Left lung (tissue), 10 donors: ENCODE results near the gene AKAP8. TPM values are rescaled to one million over a fixed set of nuclear protein-coding genes. Genes with fewer than 3 reads are reported as not detected.

Source experiments
- ATAC-seq: fragments of 200-7000 bp; cut with Tn5 transposase; one replicate; pipeline ENCODE4 v1.9.1; 2020; ENCODE audit warnings: moderate library complexity
- DNase-seq, 4 donors: peaks; one replicate each; pipeline ENCODE4 v3.0.0-alpha.2; 2013 to 2020
- H3K27ac ChIP-seq, 2 donors: fragments of 200-600 bp; sonication (generic) in 1 of 2; one replicate each; pipeline versions ENCODE4 v1.5.0 to v1.8.0; 2020 to 2021
- H3K27me3 ChIP-seq, 2 donors: fragments of 200-600 bp; sonication (generic) in 1 of 2; one replicate each; pipeline versions ENCODE4 v1.5.0 to v1.8.0; 2020 to 2021
- H3K36me3 ChIP-seq, 2 donors: fragments of 200-600 bp; sonication (generic) in 1 of 2; one replicate each; pipeline versions ENCODE4 v1.5.0 to v1.8.0; 2020 to 2021
- H3K4me1 ChIP-seq, 2 donors: fragments of 200-600 bp; one replicate each; pipeline ENCODE4 v1.8.0; 2021
- H3K4me3 ChIP-seq, 2 donors: fragments of 200-600 bp; sonication (generic) in 1 of 2; one replicate each; pipeline versions ENCODE4 v1.5.0 to v1.8.0; 2020 to 2021; ENCODE audit warnings: mild to moderate bottlenecking in 1 of 2
- H3K9me3 ChIP-seq, 2 donors: fragments of 200-600 bp; sonication (generic) in 1 of 2; one replicate each; pipeline versions ENCODE4 v1.5.0 to v1.8.0; 2020 to 2021
- CTCF ChIP-seq, 2 donors: fragments of 200-600 bp; sonication (generic) in 1 of 2; IDR thresholded peaks; one replicate each; pipeline versions ENCODE4 v1.5.0 to v1.8.0; 2021; ENCODE audit warnings: antibody characterized with exemption in 2 of 2
- intact Hi-C, 2 donors: fragments of 100-400 bp; cut with DNase I; formaldehyde crosslinking; loops; one replicate each; pipeline versions ENCODE4 v1.11.2 to v1.14.2; 2022
- polyA plus RNA-seq, 6 donors: library from polyadenylated mRNA; unstranded; fragments of 120-200 nt; gene quantifications; one replicate each; pipeline ENCODE4 v1.2.1, GENCODE V29; 2013; ENCODE audit not compliant: insufficient read length in 6 of 6
- total RNA-seq, 2 donors: library from RNA; stranded (reverse); fragmentation: NEBNext Ultra II Directional; extraction: Animal tissue kit (Norgen Biotek cat#: 25700); gene quantifications; one replicate each; pipeline ENCODE4 v1.2.1, GENCODE V29; 2021
- donor health status: DM: no; HTN: yes; CAD: no.
- donor health status: DM: no; HTN: no; CAD: no.

Gene AKAP8
- total and polyA plus RNA-seq, 8 donors: 19.5 to 36.8 (median 31.4) TPM

GRCh38 chr19:15381429-15381828 is 1.8 kb upstream of the AKAP8 start:
- intact Hi-C loops: no loop called here

GRCh38 chr19:15379999-15380647 is 536 bp upstream of the AKAP8 start:
- no peak for TF ChIP-seq CTCF (IDR thresholded peaks at IDR 0.05)
- peak in 2 of 4 donors; percentile 33 to 73 for DNase-seq
- peaks cover 0 to 1% of the 10 kb centered on the region in 2 donors for H3K36me3 ChIP-seq
- ATAC-seq: peak; percentile 40
- no peaks in the 10 kb centered on the region for H3K9me3 ChIP-seq
- H3K4me3 ChIP-seq: peak overlapping the region; percentile 75 to 99
- intact Hi-C loops: no loop called here
- H3K27me3 ChIP-seq: no peaks in the 10 kb centered on the region
- H3K27ac ChIP-seq: peak overlapping the region; percentile 96 to 97
- H3K4me1 ChIP-seq: peaks cover 3 to 34% of the 10 kb centered on the region in 2 donors

More at GRCh38 chr19:15381429-15381828, 1.8 kb upstream of the AKAP8 start:
- no peak for TF ChIP-seq CTCF (IDR thresholded peaks at IDR 0.05)
- DNase-seq (no peak), ATAC-seq (no peak)
- H3K27ac ChIP-seq: no peak overlapping the region
- H3K4me1 ChIP-seq: peaks cover 3 to 27% of the 10 kb centered on the region in 2 donors
- peaks cover 0 to 9% of the 10 kb centered on the region in 2 donors for H3K36me3 ChIP-seq
- no peaks in the 10 kb centered on the region for H3K27me3 ChIP-seq
- no peak overlapping the region for H3K4me3 ChIP-seq
- no peaks in the 10 kb centered on the region for H3K9me3 ChIP-seq

- Histone ChIP-seq H3K4me1 (peaks cover 3 to 41% of the 10 kb centered on the region in 2 donors), H3K4me3 (peak overlapping the region; percentile 75 to 99), H3K9me3 (no peaks in the 10 kb centered on the region), H3K27me3 (no peaks in the 10 kb centered on the region), H3K27ac (peak overlapping the region; percentile 96 to 97), H3K36me3 (peaks cover 0 to 16% of the 10 kb centered on the region in 2 donors)
- ATAC-seq (peak; percentile 37), DNase-seq (peak; percentile 24 to 85 (median 44))
- intact Hi-C loops: no loop called here
- no peak for TF ChIP-seq CTCF (IDR thresholded peaks at IDR 0.05)
Observed at GRCh38 chr19:15378534-15379082, 979 bp downstream of the AKAP8 start.

- intact Hi-C loops: no loop called here
- Histone ChIP-seq H3K36me3 (peaks cover 0 to 53% of the 10 kb centered on the region in 2 donors), H3K4me1 (peaks cover 3 to 32% of the 10 kb centered on the region in 2 donors), H3K4me3 (no peak overlapping the region), H3K27ac (peak overlapping the region in 1 of 2 donors; percentile 33), H3K27me3 (no peaks in the 10 kb centered on the region), H3K9me3 (no peaks in the 10 kb centered on the region)
- TF ChIP-seq CTCF (IDR thresholded peaks at IDR 0.05): no peak
- DNase-seq (peak in 1 of 4 donors; percentile 64), ATAC-seq (no peak)
Observed at GRCh38 chr19:15374796-15375440, 4.7 kb downstream of the AKAP8 start.

- Histone ChIP-seq H3K4me1 (peaks cover 3 to 32% of the 10 kb centered on the region in 2 donors), H3K27ac (peak overlapping the region in 1 of 2 donors; percentile 33), H3K9me3 (no peaks in the 10 kb centered on the region), H3K27me3 (no peaks in the 10 kb centered on the region), H3K36me3 (peaks cover 0 to 61% of the 10 kb centered on the region in 2 donors), H3K4me3 (no peak overlapping the region)
- intact Hi-C loops: no loop called here
- TF ChIP-seq CTCF (IDR thresholded peaks at IDR 0.05): no peak
- DNase-seq (peak in 1 of 4 donors; percentile 65), ATAC-seq (no peak)
Observed at GRCh38 chr19:15374105-15374651, 5.4 kb downstream of the AKAP8 start.
